Keratinocyte (primary cell): ENCODE measurements around the gene GALR1. TPM values are rescaled to one million over a fixed set of nuclear protein-coding genes. Genes with fewer than 3 reads are reported as not detected.
A peak's percentile ranks its signal among the peaks of the same experiment; 100 is the strongest.

ENCODE experiments used
- DNase-seq: peaks from one replicate; pipeline ENCODE4 v3.0.0-alpha.2; 2011; ENCODE audit warnings: low read depth, missing footprints, low spot score
- FAIRE-seq: peaks from 2 replicates; lab custom pipeline; 2011; peaks lifted over from hg19 to GRCh38; lab: Jason Lieb, UNC
- H2AFZ ChIP-seq: 2 replicates; pipeline ENCODE4 v1.6.0; 2012; ENCODE audit warnings: low read length, control low read depth, inconsistent platforms; ENCODE audit not compliant: control insufficient read depth
- H3K27ac ChIP-seq: 2 replicates; pipeline ENCODE4 v1.5.1; 2011; ENCODE audit warnings: low read length; ENCODE audit not compliant: control insufficient read depth, insufficient read depth
- H3K27me3 ChIP-seq: 3 replicates; pipeline ENCODE4 v1.6.0; 2011; ENCODE audit warnings: low read length; ENCODE audit not compliant: control insufficient read depth, insufficient read depth; ENCODE audit errors: extremely low read depth
- H3K36me3 ChIP-seq, 2 experiments: 2 replicates in 1 of 2; 3 replicates in 1 of 2; pipeline ENCODE4 v1.5.1; 2011; ENCODE audit warnings: low read length in 2 of 2, mild to moderate bottlenecking in 1 of 2; ENCODE audit not compliant: control insufficient read depth in 2 of 2, insufficient read depth in 2 of 2; ENCODE audit errors: extremely low read depth in 1 of 2
- H3K4me1 ChIP-seq: 3 replicates; pipeline ENCODE4 v1.5.1; 2011; ENCODE audit warnings: low read length; ENCODE audit not compliant: control insufficient read depth, insufficient read depth; ENCODE audit errors: extremely low read depth
- H3K4me2 ChIP-seq: 3 replicates; pipeline ENCODE4 v1.6.0; 2011; ENCODE audit warnings: low read depth, low read length; ENCODE audit not compliant: control insufficient read depth, insufficient read depth; ENCODE audit errors: extremely low read depth
- H3K4me3 ChIP-seq, 3 experiments: fragments of 200-600 bp in 1 of 3; sonication (generic) in 1 of 3; 2 replicates in 2 of 3; 3 replicates in 1 of 3; pipeline ENCODE4 v1.5.1; 2011 to 2016; ENCODE audit warnings: low read length in 3 of 3, mild to moderate bottlenecking in 3 of 3, control low read depth in 2 of 3, inconsistent platforms in 1 of 3, low read depth in 1 of 3, mixed read lengths in 1 of 3, mixed run types in 1 of 3, moderate library complexity in 1 of 3; ENCODE audit not compliant: control insufficient read depth in 2 of 3, insufficient read depth in 2 of 3; ENCODE audit errors: extremely low read depth in 1 of 3
- H3K79me2 ChIP-seq: 2 replicates; pipeline ENCODE4 v1.6.0; 2012; ENCODE audit warnings: low read length; ENCODE audit not compliant: control insufficient read depth, insufficient read depth
- H3K9ac ChIP-seq: 3 replicates; pipeline ENCODE4 v1.6.0; 2011; ENCODE audit warnings: low read length; ENCODE audit not compliant: control insufficient read depth, insufficient read depth; ENCODE audit errors: extremely low read depth
- H3K9me1 ChIP-seq: 3 replicates; pipeline ENCODE4 v1.6.0; 2011; ENCODE audit warnings: low read length; ENCODE audit not compliant: control insufficient read depth, insufficient read depth; ENCODE audit errors: extremely low read depth
- H3K9me3 ChIP-seq: 2 replicates; pipeline ENCODE4 v1.5.1; 2012; ENCODE audit warnings: low read depth, low read length; ENCODE audit not compliant: control insufficient read depth
- H4K20me1 ChIP-seq: 3 replicates; pipeline ENCODE4 v1.6.0; 2011; ENCODE audit warnings: low read length; ENCODE audit not compliant: control insufficient read depth, insufficient read depth; ENCODE audit errors: extremely low read depth
- CTCF ChIP-seq, 3 experiments: IDR thresholded peaks in 1 of 3; conservative IDR thresholded peaks in 1 of 3; optimal IDR thresholded peaks in 1 of 3; 2 replicates in 2 of 3; 3 replicates in 1 of 3; pipeline versions ENCODE3 to v1.5.1; 2011; ENCODE audit warnings: low read length in 3 of 3, mild to moderate bottlenecking in 3 of 3, moderate library complexity in 2 of 3, control low read depth in 1 of 3, inconsistent platforms in 1 of 3; ENCODE audit not compliant: insufficient read depth in 2 of 3; ENCODE audit errors: extremely low read depth in 1 of 3
- EZH2 ChIP-seq: IDR thresholded peaks from one replicate; pipeline ENCODE4 v1.6.1; 2012; ENCODE audit warnings: inconsistent platforms, mild to moderate bottlenecking, low read length, moderate library complexity
- dilution Hi-C: fragments of 300-500 bp; cut with MboI; formaldehyde crosslinking; loops from one replicate; pipeline ENCODE4 v1.7.0; 2020; ENCODE audit warnings: low sequenced_read_pairs; ENCODE audit not compliant: extremely low pct_ligation_motif_present
- polyA minus RNA-seq, 3 experiments: library from RNA; depleted of rRNA, polyadenylated mRNA; stranded (reverse); fragments of >200 nt; gene quantifications; 1 replicate in 1 of 3; 2 replicates in 1 of 3; 3 replicates in 1 of 3; pipeline ENCODE4 v1.2.3, GENCODE V29; 2011
- polyA plus RNA-seq, 5 experiments: library from polyadenylated mRNA; depleted of rRNA in 3 of 5; stranded (reverse) in 3 of 5; stranded (forward) in 1 of 5; unstranded in 1 of 5; fragments of >200 nt; gene quantifications; 1 replicate in 1 of 5; 2 replicates in 3 of 5; 3 replicates in 1 of 5; pipeline versions ENCODE4 v1.2.1 to v1.2.3, GENCODE V29; 2011 to 2012; ENCODE audit warnings: missing spikeins in 2 of 5, low read depth in 1 of 5, low replicate concordance in 1 of 5

GALR1 gene, protein sequence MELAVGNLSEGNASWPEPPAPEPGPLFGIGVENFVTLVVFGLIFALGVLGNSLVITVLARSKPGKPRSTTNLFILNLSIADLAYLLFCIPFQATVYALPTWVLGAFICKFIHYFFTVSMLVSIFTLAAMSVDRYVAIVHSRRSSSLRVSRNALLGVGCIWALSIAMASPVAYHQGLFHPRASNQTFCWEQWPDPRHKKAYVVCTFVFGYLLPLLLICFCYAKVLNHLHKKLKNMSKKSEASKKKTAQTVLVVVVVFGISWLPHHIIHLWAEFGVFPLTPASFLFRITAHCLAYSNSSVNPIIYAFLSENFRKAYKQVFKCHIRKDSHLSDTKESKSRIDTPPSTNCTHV
- polyA plus RNA-seq (not detected in 3 replicates), polyA minus RNA-seq (not detected in 3 replicates)
- polyA plus RNA-seq (2011; ENCODE audit: low read depth) = not detected
- not detected in 2 replicates for polyA plus RNA-seq (2011; cell fraction: cytosol; rRNA removed)
- polyA plus RNA-seq (2011; cell fraction: nucleus; rRNA removed) = not detected in 2 replicates
- polyA plus RNA-seq (2012; ENCODE audit: low replicate concordance) = not detected in 2 replicates
- not detected for polyA minus RNA-seq (2011; cell fraction: cytosol; rRNA and poly(A)+ RNA removed)
- polyA minus RNA-seq (2011; cell fraction: nucleus; rRNA and poly(A)+ RNA removed) = not detected in 2 replicates

- dilution Hi-C loops = no loop called here
- Histone ChIP-seq H3K27me3 (peaks cover 38% of the 10 kb centered on the region), H3K36me3 (no peaks in the 10 kb centered on the region), H3K9ac (no peak within 1 kb of the TSS), H3K9me3 (no peaks in the 10 kb centered on the region), H3K79me2 (no peaks in the 10 kb centered on the region), H4K20me1 (no peaks in the 10 kb centered on the region), H3K27ac (no peak within 1 kb of the TSS), H3K4me1 (no peaks in the 10 kb centered on the region), H3K9me1 (no peaks in the 10 kb centered on the region), H2AFZ (no peak within 1 kb of the TSS), H3K4me3 (peak within 1 kb of the TSS in 2 of 3 experiments; percentile 18 to 47), H3K4me2 (peak within 1 kb of the TSS; percentile 61)
- FAIRE-seq (no peak), DNase-seq (no peak)
- TF ChIP-seq CTCF (optimal IDR thresholded peaks at IDR 0.05 in 1 of 3, IDR thresholded peaks at IDR 0.05 in 1 of 3, conservative IDR thresholded peaks at IDR 0.05 in 1 of 3; ENCODE audit: extremely low read depth in 1 of 3, insufficient read depth in 2 of 3, low read length in 3 of 3) (no peak), EZH2 (peak; percentile 58)
Observed at GRCh38 chr18:77249569-77250500, at the start of gene GALR1. Gene GALR1, plus strand, starts transcription at chr18:77249848. Its CDS starts 701 bp downstream, at chr18:77250549.

DNA sequence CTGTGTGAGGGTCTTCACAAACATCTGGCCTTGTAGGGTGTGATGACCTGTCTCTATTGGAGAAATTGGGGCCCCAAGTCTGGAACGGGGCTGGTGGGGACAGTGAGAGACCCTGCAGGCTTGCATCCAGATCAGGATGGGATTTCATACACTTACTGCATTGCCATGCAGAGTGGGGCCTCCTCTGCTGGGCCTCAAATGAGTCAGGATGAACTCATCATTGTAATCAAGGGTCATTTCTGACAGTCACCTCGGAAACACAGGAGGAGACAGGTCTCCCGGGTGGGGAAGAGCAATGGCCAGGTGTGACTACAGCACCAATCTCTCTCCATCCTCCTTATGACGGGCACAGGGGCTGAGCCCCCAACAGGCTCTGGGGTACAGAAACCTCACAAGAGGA is 48.1 kb upstream of the GALR1 start:
- TF ChIP-seq EZH2 (no peak), CTCF (optimal IDR thresholded peaks at IDR 0.05 in 1 of 3, IDR thresholded peaks at IDR 0.05 in 1 of 3, conservative IDR thresholded peaks at IDR 0.05 in 1 of 3; ENCODE audit: extremely low read depth in 1 of 3, insufficient read depth in 2 of 3, low read length in 3 of 3) (no peak)
- Histone ChIP-seq H3K4me1 (no peaks in the 10 kb centered on the region), H3K27ac (no peak overlapping the region), H2AFZ (no peak overlapping the region), H4K20me1 (no peaks in the 10 kb centered on the region), H3K4me3 (no peak overlapping the region), H3K9me1 (no peaks in the 10 kb centered on the region), H3K79me2 (no peaks in the 10 kb centered on the region), H3K9me3 (no peaks in the 10 kb centered on the region), H3K9ac (no peak overlapping the region), H3K36me3 (no peaks in the 10 kb centered on the region), H3K4me2 (no peak overlapping the region), H3K27me3 (no peaks in the 10 kb centered on the region)
- DNase-seq (no peak), FAIRE-seq (no peak)
- dilution Hi-C loops = no loop called here
